Right lobe of liver (tissue), 6 donors: ENCODE measurements around the gene KIF5C. TPM values are rescaled to one million over a fixed set of nuclear protein-coding genes. Genes with fewer than 3 reads are reported as not detected.

ENCODE experiments used
- ATAC-seq, 4 donors: fragments of 200-7000 bp; cut with Tn5 transposase; one replicate each; pipeline ENCODE4 v1.9.1; 2020; ENCODE audit warnings: mild to moderate bottlenecking in 4 of 4, moderate library complexity in 4 of 4
- DNase-seq, 3 donors: peaks; one replicate each; pipeline ENCODE4 v3.0.0-alpha.2; 2020
- H3K27ac ChIP-seq, 3 donors: fragments of 200-600 bp; one replicate each; pipeline ENCODE4 v1.8.0; 2022
- H3K27me3 ChIP-seq, 2 donors: fragments of 200-600 bp; one replicate each; pipeline ENCODE4 v1.8.0; 2022
- H3K36me3 ChIP-seq, 4 donors: fragments of 200-600 bp; sonication (generic) in 1 of 4; one replicate each; pipeline versions ENCODE4 v1.5.1 to v1.8.0; 2017 to 2022; ENCODE audit warnings: control low read depth in 1 of 4
- H3K4me1 ChIP-seq, 4 donors: fragments of 200-600 bp; sonication (generic) in 1 of 4; one replicate each; pipeline versions ENCODE4 v1.5.1 to v1.8.0; 2017 to 2022; ENCODE audit warnings: control low read depth in 1 of 4
- H3K4me3 ChIP-seq, 3 donors: fragments of 200-600 bp; one replicate each; pipeline ENCODE4 v1.8.0; 2022
- H3K9me3 ChIP-seq, 4 donors: fragments of 200-600 bp; sonication (generic) in 1 of 4; one replicate each; pipeline versions ENCODE4 v1.5.1 to v1.8.0; 2017 to 2022; ENCODE audit warnings: control low read depth in 1 of 4
- CTCF ChIP-seq, 4 donors: fragments of 200-600 bp in 3 of 4; fragments of 450-650 bp in 1 of 4; IDR thresholded peaks; one replicate each; pipeline versions ENCODE4 v1.5.1 to v1.8.0; 2016 to 2022; ENCODE audit warnings: antibody characterized with exemption in 4 of 4, mild to moderate bottlenecking in 2 of 4
- POLR2A ChIP-seq: fragments of 450-650 bp; IDR thresholded peaks from one replicate; pipeline ENCODE4 v1.6.1; 2017; ENCODE audit warnings: antibody characterized with exemption, mild to moderate bottlenecking
- WGBS: methylation state at CpG from one replicate; pipeline ENCODE4 v1.1.6; 2018; ENCODE audit warnings: low coverage, low lambda C conversion rate; ENCODE audit not compliant: insufficient coverage; ENCODE audit errors: missing lambda C conversion rate; 5-methylcytosine and 5-hydroxymethylcytosine counted together
- intact Hi-C, 2 donors: fragments of 100-400 bp; cut with DNase I; formaldehyde crosslinking; loops; one replicate each; pipeline versions ENCODE4 v1.11.2 to v1.14.1; 2022
- total RNA-seq, 6 experiments: library from RNA; depleted of rRNA in 2 of 6; stranded (reverse); fragments of >200 nt in 2 of 6; fragmentation: NEBNext Ultra II Directional in 3 of 6; extraction: Animal tissue kit (Norgen Biotek cat#: 25700) in 3 of 6; gene quantifications; one replicate each; pipeline versions ENCODE4 v1.1.0 to v1.2.4, GENCODE V29; 2016 to 2023
- donor health status: DM: no; HTN: yes; CAD: no.
- donor health status: DM: no; HTN: no; CAD: no.
- donor health status: DM: no; HTN: no; CAD: no.
- donor health status: DM: no; HTN: yes; CAD: no.
- donor health status: DM: no; HTN: yes; CAD: no.

The KIF5C gene
- total RNA-seq, 6 experiments from 2014 or later, result 0.07 to 1.1 (median 0.34) TPM

DNA sequence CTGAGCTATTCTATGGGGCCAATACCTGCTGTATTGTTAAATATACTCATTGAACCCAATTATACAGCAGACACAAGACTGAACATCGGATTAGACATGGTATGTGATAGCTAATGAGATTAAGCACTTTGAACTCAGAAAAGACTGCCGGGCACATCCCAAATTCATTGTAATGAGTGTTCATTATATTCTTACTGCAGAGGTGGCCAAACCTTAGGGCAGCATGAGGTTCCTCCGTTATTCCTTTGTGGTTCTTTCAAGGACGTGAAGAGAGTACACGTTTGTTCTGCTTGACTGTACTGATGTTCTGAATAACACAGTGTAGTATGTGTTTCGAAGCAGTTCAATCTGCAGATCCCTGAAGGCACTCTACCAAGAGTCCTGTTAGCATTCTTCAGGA is 78.4 kb downstream of the KIF5C start:
- 72% methylated on average over 6 of the region's 6 CpGs for WGBS
- DNase-seq, result no peak
- H3K36me3 ChIP-seq, result no peaks in the 10 kb centered on the region
- no peaks in the 10 kb centered on the region for H3K27me3 ChIP-seq
- H3K27ac ChIP-seq, result no peak overlapping the region
- ATAC-seq, result no peak
- H3K4me1 ChIP-seq, result no peaks in the 10 kb centered on the region
- no peak overlapping the region for H3K4me3 ChIP-seq
- H3K9me3 ChIP-seq, result no peaks in the 10 kb centered on the region
- TF ChIP-seq POLR2A (no peak), CTCF (IDR thresholded peaks at IDR 0.05) (no peak)
- intact Hi-C loops, result no loop called here

- 60% methylated on average over 3 of the region's 3 CpGs for WGBS
- no peaks in the 10 kb centered on the region for H3K27me3 ChIP-seq
- intact Hi-C loops, result no loop called here
- H3K27ac ChIP-seq, result no peak overlapping the region
- TF ChIP-seq CTCF (IDR thresholded peaks at IDR 0.05) (no peak), POLR2A (no peak)
- H3K4me3 ChIP-seq, result no peak overlapping the region
- H3K4me1 ChIP-seq, result no peaks in the 10 kb centered on the region
- no peaks in the 10 kb centered on the region for H3K9me3 ChIP-seq
- no peaks in the 10 kb centered on the region for H3K36me3 ChIP-seq
- DNase-seq (no peak), ATAC-seq (no peak)
Observed at GRCh38 chr2:148954536-148954935, 79.5 kb downstream of the KIF5C start.

DNA sequence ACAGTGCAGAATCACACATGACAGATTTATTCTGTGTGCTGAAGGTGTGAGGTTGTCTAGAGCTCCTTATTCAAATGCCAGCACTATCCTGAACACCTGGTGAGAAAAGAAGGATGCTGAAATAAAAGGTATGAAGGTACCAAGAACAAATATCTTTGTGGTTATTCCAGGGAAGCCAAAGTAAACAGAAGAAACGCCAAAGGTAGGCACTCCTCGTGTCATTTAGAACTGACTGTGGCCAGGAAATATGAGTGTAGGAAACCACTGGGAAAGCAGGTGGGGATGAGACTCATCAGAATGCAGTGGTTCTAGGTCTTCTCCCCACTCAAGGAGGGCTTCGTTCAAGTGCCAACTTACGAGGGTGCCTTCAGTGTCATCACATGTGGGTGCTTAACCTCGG is 80.8 kb downstream of the KIF5C start:
- Histone ChIP-seq H3K4me3 (no peak overlapping the region), H3K9me3 (no peaks in the 10 kb centered on the region), H3K4me1 (no peaks in the 10 kb centered on the region), H3K27me3 (no peaks in the 10 kb centered on the region), H3K36me3 (no peaks in the 10 kb centered on the region), H3K27ac (no peak overlapping the region)
- intact Hi-C loops, result no loop called here
- no peak for TF ChIP-seq CTCF (IDR thresholded peaks at IDR 0.05)
- TF ChIP-seq POLR2A, result no peak
- DNase-seq (no peak), ATAC-seq (no peak)
- 50% methylated on average over 5 of the region's 5 CpGs for WGBS

- Histone ChIP-seq H3K9me3 (no peaks in the 10 kb centered on the region), H3K4me1 (no peaks in the 10 kb centered on the region), H3K36me3 (no peaks in the 10 kb centered on the region), H3K4me3 (no peak overlapping the region), H3K27me3 (no peaks in the 10 kb centered on the region), H3K27ac (no peak overlapping the region)
- TF ChIP-seq POLR2A (no peak), CTCF (IDR thresholded peaks at IDR 0.05) (no peak)
- whole genome bisulfite sequencing, result 67% methylated on average over 4 of the region's 4 CpGs
- DNase-seq, result no peak
- no peak for ATAC-seq
- intact Hi-C loops, result no loop called here
Observed at GRCh38 chr2:148957023-148957422, 82.0 kb downstream of the KIF5C start.

GRCh38 chr2:148959745-148960144 is 84.7 kb downstream of the KIF5C start:
- intact Hi-C loops, result no loop called here
- H3K27ac ChIP-seq, result no peak overlapping the region
- no peaks in the 10 kb centered on the region for H3K4me1 ChIP-seq
- no peaks in the 10 kb centered on the region for H3K9me3 ChIP-seq
- no peaks in the 10 kb centered on the region for H3K27me3 ChIP-seq
- WGBS, result 40% methylated on average over 1 of the region's 5 CpGs
- no peak for ATAC-seq
- H3K36me3 ChIP-seq, result no peaks in the 10 kb centered on the region
- TF ChIP-seq CTCF (IDR thresholded peaks at IDR 0.05) (no peak), POLR2A (no peak)
- DNase-seq, result no peak
- no peak overlapping the region for H3K4me3 ChIP-seq
